ENCODE data around the gene PPM1H.

DNA sequence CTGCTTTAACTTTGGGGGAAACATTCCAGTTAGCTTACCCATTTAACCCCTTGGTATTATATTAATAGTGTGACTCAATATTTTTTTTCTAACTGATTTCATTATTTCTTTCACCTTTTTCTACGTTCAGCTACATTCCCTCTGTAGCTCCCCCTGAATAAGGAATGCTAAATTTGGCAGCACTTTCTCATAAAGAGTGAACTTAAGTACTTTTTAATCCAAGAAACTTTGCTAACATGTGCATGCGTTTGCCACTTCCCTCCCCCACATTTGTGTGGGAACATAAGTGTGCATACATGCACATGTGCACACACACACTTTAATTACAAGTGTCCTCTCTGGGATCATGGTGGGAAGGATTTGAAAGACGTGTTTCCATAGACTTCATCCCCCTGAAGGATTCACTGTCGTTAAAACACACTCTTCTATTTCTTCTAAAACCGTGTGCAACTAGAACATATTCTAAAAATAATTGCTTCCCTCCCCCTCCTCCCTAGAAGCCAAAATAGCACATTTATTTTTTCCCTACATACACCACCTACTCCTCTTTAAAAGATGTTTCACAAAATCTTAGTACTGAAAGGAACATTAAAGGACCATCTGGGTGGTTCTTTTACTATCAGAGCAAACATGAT, 142.6 kb downstream of the PPM1H start:
- TF ChIP-seq, protein P1, sequence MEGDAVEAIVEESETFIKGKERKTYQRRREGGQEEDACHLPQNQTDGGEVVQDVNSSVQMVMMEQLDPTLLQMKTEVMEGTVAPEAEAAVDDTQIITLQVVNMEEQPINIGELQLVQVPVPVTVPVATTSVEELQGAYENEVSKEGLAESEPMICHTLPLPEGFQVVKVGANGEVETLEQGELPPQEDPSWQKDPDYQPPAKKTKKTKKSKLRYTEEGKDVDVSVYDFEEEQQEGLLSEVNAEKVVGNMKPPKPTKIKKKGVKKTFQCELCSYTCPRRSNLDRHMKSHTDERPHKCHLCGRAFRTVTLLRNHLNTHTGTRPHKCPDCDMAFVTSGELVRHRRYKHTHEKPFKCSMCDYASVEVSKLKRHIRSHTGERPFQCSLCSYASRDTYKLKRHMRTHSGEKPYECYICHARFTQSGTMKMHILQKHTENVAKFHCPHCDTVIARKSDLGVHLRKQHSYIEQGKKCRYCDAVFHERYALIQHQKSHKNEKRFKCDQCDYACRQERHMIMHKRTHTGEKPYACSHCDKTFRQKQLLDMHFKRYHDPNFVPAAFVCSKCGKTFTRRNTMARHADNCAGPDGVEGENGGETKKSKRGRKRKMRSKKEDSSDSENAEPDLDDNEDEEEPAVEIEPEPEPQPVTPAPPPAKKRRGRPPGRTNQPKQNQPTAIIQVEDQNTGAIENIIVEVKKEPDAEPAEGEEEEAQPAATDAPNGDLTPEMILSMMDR (IDR thresholded peaks at IDR 0.05): no peak
- TF ChIP-seq POLR2AphosphoS5 (IDR thresholded peaks at IDR 0.05): no peak

All from sigmoid colon (tissue), 4 donors.